Measurements from ENCODE around the gene GABRB2.
A peak's percentile ranks its signal among the peaks of the same experiment; 100 is the strongest.
"Not testable (repeated sequence)": the region's sequence is repeated elsewhere in the genome, so short reads cannot be mapped to it uniquely, and the experiment has no call there.

GABRB2 gene

GRCh38 chr5:161299053-161299452 is 247.5 kb downstream of the GABRB2 start:
- POLR2A ChIA-PET, result no interaction called here
- CTCF ChIA-PET, result no interaction called here
- no peak for DNase-seq (ENCODE audit: extremely low spot score)
- TF ChIP-seq CTCF (IDR thresholded peaks at IDR 0.05; ENCODE audit: control extremely low read depth, extremely low read depth, low read depth, missing control alignments), result no peak

- POLR2A ChIA-PET; DNase-seq (ENCODE audit: extremely low spot score): not testable (repeated sequence)
- CTCF ChIA-PET, result interaction anchor here (1.2 kb wide), 1 partner anchor 18 kb away, joined by 3 read pairs; no protein-coding TSS in a partner anchor
Observed at GRCh38 chr5:161297388-161297787, 249.1 kb downstream of the GABRB2 start.

GRCh38 chr5:161295721-161296250 is 250.7 kb downstream of the GABRB2 start:
- DNase-seq (ENCODE audit: extremely low spot score), result no peak
- TF ChIP-seq CTCF (IDR thresholded peaks at IDR 0.05; ENCODE audit: control extremely low read depth, extremely low read depth, low read depth, missing control alignments), result no peak
- CTCF ChIA-PET, result interaction anchor here (1.4 kb wide), 1 partner anchor 16 kb away, joined by 4 read pairs; no protein-coding TSS in a partner anchor
- POLR2A ChIA-PET, result no interaction called here

- CTCF ChIA-PET, result no interaction called here
- POLR2A ChIA-PET, result no interaction called here
- no peak for DNase-seq (ENCODE audit: extremely low spot score)
- no peak for TF ChIP-seq CTCF (IDR thresholded peaks at IDR 0.05; ENCODE audit: control extremely low read depth, extremely low read depth, low read depth, missing control alignments)
Observed at GRCh38 chr5:161288071-161288470, 258.5 kb downstream of the GABRB2 start.

GRCh38 chr5:161287436-161287835 is 259.1 kb downstream of the GABRB2 start:
- DNase-seq (ENCODE audit: extremely low spot score), result no peak
- TF ChIP-seq CTCF (IDR thresholded peaks at IDR 0.05; ENCODE audit: control extremely low read depth, extremely low read depth, low read depth, missing control alignments), result no peak
- CTCF ChIA-PET, result no interaction called here
- POLR2A ChIA-PET, result no interaction called here

- ChIA-PET CTCF (no interaction called here), POLR2A (no interaction called here)
- DNase-seq (ENCODE audit: extremely low spot score), result peak; percentile 44
Observed at GRCh38 chr5:161286066-161286655, 260.4 kb downstream of the GABRB2 start.

More at GRCh38 chr5:161286066-161286655, 260.4 kb downstream of the GABRB2 start:
- TF ChIP-seq CTCF (IDR thresholded peaks at IDR 0.05; ENCODE audit: control extremely low read depth, extremely low read depth, low read depth, missing control alignments), result no peak

All from GM10248 (cell line).